Astrocyte (in vitro differentiated cells and primary cell): ENCODE measurements around the gene APOA4. TPM values are rescaled to one million over a fixed set of nuclear protein-coding genes. Genes with fewer than 3 reads are reported as not detected.

Experiments used
- DNase-seq: peaks from one replicate; pipeline ENCODE4 v3.0.0-alpha.2; 2010; ENCODE audit warnings: low read depth
- FAIRE-seq: peaks from 2 replicates; lab custom pipeline; 2011; peaks lifted over from hg19 to GRCh38; lab: Jason Lieb, UNC
- H2AFZ ChIP-seq: 2 replicates; pipeline ENCODE4 v1.6.0; 2012; ENCODE audit warnings: low read depth, low read length, inconsistent platforms
- H3K27ac ChIP-seq: 2 replicates; pipeline ENCODE4 v1.5.1; 2011; ENCODE audit warnings: low read depth, low read length, inconsistent platforms
- H3K27me3 ChIP-seq: 2 replicates; pipeline ENCODE4 v1.6.0; 2011; ENCODE audit warnings: low read length, inconsistent platforms; ENCODE audit not compliant: insufficient read depth
- H3K36me3 ChIP-seq: 2 replicates; pipeline ENCODE4 v1.5.1; 2011; ENCODE audit warnings: low read length, inconsistent platforms; ENCODE audit not compliant: insufficient read depth
- H3K4me1 ChIP-seq: 2 replicates; pipeline ENCODE4 v1.5.1; 2011; ENCODE audit warnings: low read length, inconsistent platforms; ENCODE audit not compliant: insufficient read depth
- H3K4me2 ChIP-seq: 2 replicates; pipeline ENCODE4 v1.6.0; 2012; ENCODE audit warnings: low read length, inconsistent platforms
- H3K4me3 ChIP-seq: 2 replicates; pipeline ENCODE4 v1.5.1; 2011; ENCODE audit warnings: low read depth, mild to moderate bottlenecking, low read length, inconsistent platforms; ENCODE audit not compliant: insufficient read depth
- H3K79me2 ChIP-seq: 2 replicates; pipeline ENCODE4 v1.6.0; 2012; ENCODE audit warnings: mild to moderate bottlenecking, low read length, inconsistent platforms; ENCODE audit not compliant: insufficient read depth
- H3K9ac ChIP-seq: 2 replicates; pipeline ENCODE4 v1.6.0; 2012; ENCODE audit warnings: mild to moderate bottlenecking, low read length, inconsistent platforms
- H3K9me3 ChIP-seq: 2 replicates; pipeline ENCODE4 v1.5.1; 2012; ENCODE audit warnings: low read depth, mild to moderate bottlenecking, low read length, inconsistent platforms; ENCODE audit not compliant: insufficient read depth
- H4K20me1 ChIP-seq: 2 replicates; pipeline ENCODE4 v1.6.0; 2012; ENCODE audit warnings: low read length, inconsistent platforms; ENCODE audit not compliant: insufficient read depth
- H3K27ac Mint-ChIP-seq: one replicate; pipeline ENCODE4 v1.8.0; 2021; ENCODE audit warnings: mild to moderate bottlenecking, mixed read lengths; ENCODE audit not compliant: unreplicated experiment
- H3K27me3 Mint-ChIP-seq: one replicate; pipeline ENCODE4 v1.8.0; 2021; ENCODE audit warnings: low read depth, mixed read lengths; ENCODE audit not compliant: unreplicated experiment
- H3K36me3 Mint-ChIP-seq: one replicate; pipeline ENCODE4 v1.8.0; 2021; ENCODE audit warnings: low read depth, mixed read lengths; ENCODE audit not compliant: unreplicated experiment
- H3K4me1 Mint-ChIP-seq: one replicate; pipeline ENCODE4 v1.8.0; 2021; ENCODE audit warnings: low read depth, mixed read lengths; ENCODE audit not compliant: unreplicated experiment
- H3K4me3 Mint-ChIP-seq: one replicate; pipeline ENCODE4 v1.8.0; 2021; ENCODE audit warnings: mild to moderate bottlenecking, moderate library complexity, mixed read lengths; ENCODE audit not compliant: unreplicated experiment
- H3K9me3 Mint-ChIP-seq: one replicate; pipeline ENCODE4 v1.8.0; 2021; ENCODE audit warnings: mild to moderate bottlenecking, mixed read lengths; ENCODE audit not compliant: unreplicated experiment
- CTCF ChIP-seq: IDR thresholded peaks from 2 replicates; pipeline ENCODE4 v1.5.1; 2011; ENCODE audit warnings: low read depth, mild to moderate bottlenecking, inconsistent platforms, low read length, moderate library complexity; ENCODE audit not compliant: insufficient read depth
- EZH2 ChIP-seq: IDR thresholded peaks from 2 replicates; pipeline ENCODE4 v1.6.1; 2012; ENCODE audit warnings: mild to moderate bottlenecking, low read length, inconsistent platforms; ENCODE audit not compliant: insufficient read depth
- total RNA-seq: library from RNA; stranded (reverse); gene quantifications from 2 replicates; pipeline ENCODE4 v1.2.1, GENCODE V29; 2021

APOA4 gene
- total RNA-seq, 1 donor from 2014 or later, result not detected

DNA sequence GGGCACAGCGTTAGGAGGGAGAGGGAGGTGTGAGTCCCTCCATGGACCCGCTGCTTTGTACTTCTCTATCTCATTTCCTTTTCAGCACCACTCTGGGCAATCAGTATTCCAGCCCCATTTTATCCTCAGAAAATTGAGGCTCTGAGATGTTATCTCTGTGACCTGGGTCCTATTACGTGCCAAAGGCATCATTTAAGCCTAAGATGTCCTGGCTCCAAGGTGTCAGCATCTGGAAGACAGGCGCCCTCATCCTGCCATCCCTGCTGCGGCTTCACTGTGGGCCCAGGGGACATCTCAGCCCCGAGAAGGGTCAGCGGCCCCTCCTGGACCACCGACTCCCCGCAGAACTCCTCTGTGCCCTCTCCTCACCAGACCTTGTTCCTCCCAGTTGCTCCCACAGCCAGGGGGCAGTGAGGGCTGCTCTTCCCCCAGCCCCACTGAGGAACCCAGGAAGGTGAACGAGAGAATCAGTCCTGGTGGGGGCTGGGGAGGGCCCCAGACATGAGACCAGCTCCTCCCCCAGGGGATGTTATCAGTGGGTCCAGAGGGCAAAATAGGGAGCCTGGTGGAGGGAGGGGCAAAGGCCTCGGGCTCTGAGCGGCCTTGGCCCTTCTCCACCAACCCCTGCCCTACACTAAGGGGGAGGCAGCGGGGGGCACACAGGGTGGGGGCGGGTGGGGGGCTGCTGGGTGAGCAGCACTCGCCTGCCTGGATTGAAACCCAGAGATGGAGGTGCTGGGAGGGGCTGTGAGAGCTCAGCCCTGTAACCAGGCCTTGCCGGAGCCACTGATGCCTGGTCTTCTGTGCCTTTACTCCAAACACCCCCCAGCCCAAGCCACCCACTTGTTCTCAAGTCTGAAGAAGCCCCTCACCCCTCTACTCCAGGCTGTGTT is 5.8 kb upstream of the APOA4 start:
- Histone ChIP-seq H3K27me3 (no peaks in the 10 kb centered on the region), H3K9me3 (no peaks in the 10 kb centered on the region), H3K79me2 (no peaks in the 10 kb centered on the region), H3K4me1 (no peaks in the 10 kb centered on the region), H3K4me2 (no peak overlapping the region), H3K36me3 (no peaks in the 10 kb centered on the region), H2AFZ (no peak overlapping the region), H3K4me3 (no peak overlapping the region), H3K9ac (no peak overlapping the region), H3K27ac (no peak overlapping the region), H4K20me1 (no peaks in the 10 kb centered on the region)
- Mint-ChIP-seq H3K4me1 (no peaks in the 10 kb centered on the region), H3K27me3 (peaks cover 27% of the 10 kb centered on the region), H3K36me3 (no peaks in the 10 kb centered on the region), H3K4me3 (no peak overlapping the region), H3K9me3 (no peaks in the 10 kb centered on the region), H3K27ac (no peak overlapping the region)
- FAIRE-seq, result no peak
- TF ChIP-seq EZH2, result no peak
- no peak for TF ChIP-seq CTCF
- DNase-seq, result no peak

DNA sequence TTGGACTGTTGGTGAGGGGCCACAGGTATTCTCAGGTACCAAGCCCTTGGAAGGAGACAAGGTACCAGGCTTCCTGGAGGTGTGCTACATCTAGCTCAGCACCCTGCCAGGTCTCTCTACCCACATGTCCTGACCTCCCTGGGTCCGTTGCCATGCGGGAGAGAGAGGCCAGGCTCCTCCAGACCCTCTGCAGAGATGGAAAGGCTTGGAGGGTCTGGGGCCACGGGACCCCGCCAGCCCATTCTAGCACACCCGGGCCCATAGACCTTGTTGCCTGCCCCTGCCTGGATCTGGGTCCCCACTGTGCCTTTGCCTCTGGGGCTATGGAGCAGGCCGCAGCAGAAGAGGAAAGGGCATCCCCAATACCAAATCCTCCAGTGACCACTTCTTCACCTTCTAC is 4.4 kb upstream of the APOA4 start:
- Mint-ChIP-seq H3K36me3 (no peaks in the 10 kb centered on the region), H3K27ac (no peak overlapping the region), H3K4me1 (no peaks in the 10 kb centered on the region), H3K4me3 (no peak overlapping the region), H3K9me3 (no peaks in the 10 kb centered on the region), H3K27me3 (peaks cover 17% of the 10 kb centered on the region)
- no peak overlapping the region for H2AFZ ChIP-seq
- DNase-seq (no peak), FAIRE-seq (no peak)
- H3K4me2 ChIP-seq, result no peak overlapping the region
- no peak overlapping the region for H3K4me3 ChIP-seq
- no peaks in the 10 kb centered on the region for H3K36me3 ChIP-seq
- H3K4me1 ChIP-seq, result no peaks in the 10 kb centered on the region
- H3K79me2 ChIP-seq, result no peaks in the 10 kb centered on the region
- H3K27ac ChIP-seq, result no peak overlapping the region
- no peaks in the 10 kb centered on the region for H4K20me1 ChIP-seq
- no peak overlapping the region for H3K9ac ChIP-seq
- TF ChIP-seq CTCF, result no peak
- H3K27me3 ChIP-seq, result no peaks in the 10 kb centered on the region
- H3K9me3 ChIP-seq, result no peaks in the 10 kb centered on the region

DNA sequence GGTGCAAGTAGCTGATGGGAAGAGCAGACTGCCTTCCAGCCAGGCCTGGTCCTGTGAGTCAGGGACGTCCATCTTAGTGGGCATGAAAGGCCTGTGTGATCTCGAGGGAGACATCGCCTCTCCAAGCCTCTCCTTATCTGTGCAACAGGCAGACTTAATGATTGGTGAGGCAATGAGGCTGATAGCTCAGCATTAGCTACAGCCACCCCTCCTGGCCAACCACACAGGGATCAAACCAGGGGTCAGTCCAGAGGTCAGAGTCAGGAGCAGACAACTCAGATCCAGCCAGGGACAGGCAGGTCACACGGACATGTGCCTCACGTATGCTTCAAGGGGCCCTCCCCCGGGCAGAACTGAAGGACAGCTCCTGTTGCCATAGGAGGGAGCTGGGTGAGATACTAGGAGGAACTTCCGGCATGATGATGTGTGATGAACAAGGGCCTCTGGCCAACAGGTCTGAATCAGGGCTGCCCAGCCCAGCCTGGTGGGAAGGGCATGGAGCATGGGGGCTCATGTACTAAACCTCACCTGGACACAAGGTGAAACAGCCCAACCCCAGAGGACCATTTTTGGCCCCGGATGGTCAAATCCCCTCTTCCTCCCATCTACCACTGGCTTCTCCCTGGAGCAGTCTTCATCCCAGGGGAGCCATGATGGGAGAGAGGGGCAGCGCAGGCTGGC is 3.8 kb upstream of the APOA4 start:
- Histone ChIP-seq H4K20me1 (no peaks in the 10 kb centered on the region), H3K9me3 (no peaks in the 10 kb centered on the region), H3K79me2 (no peaks in the 10 kb centered on the region), H2AFZ (no peak overlapping the region), H3K9ac (no peak overlapping the region), H3K27me3 (no peaks in the 10 kb centered on the region), H3K4me2 (no peak overlapping the region), H3K4me3 (no peak overlapping the region), H3K4me1 (no peaks in the 10 kb centered on the region), H3K27ac (no peak overlapping the region), H3K36me3 (no peaks in the 10 kb centered on the region)
- Mint-ChIP-seq H3K36me3 (peaks cover 2% of the 10 kb centered on the region), H3K27me3 (peaks cover 17% of the 10 kb centered on the region), H3K27ac (no peak overlapping the region), H3K4me1 (no peaks in the 10 kb centered on the region), H3K9me3 (no peaks in the 10 kb centered on the region), H3K4me3 (no peak overlapping the region)
- no peak for FAIRE-seq
- TF ChIP-seq CTCF (no peak), EZH2 (no peak)
- DNase-seq, result no peak
